ENCODE measurements around the gene ZFYVE28. TPM values are rescaled to one million over a fixed set of nuclear protein-coding genes. Genes with fewer than 3 reads are reported as not detected.

Gene ZFYVE28
- total and polyA plus RNA-seq, 8 donors, result 2.2 to 12.4 (median 3.9) TPM

DNA sequence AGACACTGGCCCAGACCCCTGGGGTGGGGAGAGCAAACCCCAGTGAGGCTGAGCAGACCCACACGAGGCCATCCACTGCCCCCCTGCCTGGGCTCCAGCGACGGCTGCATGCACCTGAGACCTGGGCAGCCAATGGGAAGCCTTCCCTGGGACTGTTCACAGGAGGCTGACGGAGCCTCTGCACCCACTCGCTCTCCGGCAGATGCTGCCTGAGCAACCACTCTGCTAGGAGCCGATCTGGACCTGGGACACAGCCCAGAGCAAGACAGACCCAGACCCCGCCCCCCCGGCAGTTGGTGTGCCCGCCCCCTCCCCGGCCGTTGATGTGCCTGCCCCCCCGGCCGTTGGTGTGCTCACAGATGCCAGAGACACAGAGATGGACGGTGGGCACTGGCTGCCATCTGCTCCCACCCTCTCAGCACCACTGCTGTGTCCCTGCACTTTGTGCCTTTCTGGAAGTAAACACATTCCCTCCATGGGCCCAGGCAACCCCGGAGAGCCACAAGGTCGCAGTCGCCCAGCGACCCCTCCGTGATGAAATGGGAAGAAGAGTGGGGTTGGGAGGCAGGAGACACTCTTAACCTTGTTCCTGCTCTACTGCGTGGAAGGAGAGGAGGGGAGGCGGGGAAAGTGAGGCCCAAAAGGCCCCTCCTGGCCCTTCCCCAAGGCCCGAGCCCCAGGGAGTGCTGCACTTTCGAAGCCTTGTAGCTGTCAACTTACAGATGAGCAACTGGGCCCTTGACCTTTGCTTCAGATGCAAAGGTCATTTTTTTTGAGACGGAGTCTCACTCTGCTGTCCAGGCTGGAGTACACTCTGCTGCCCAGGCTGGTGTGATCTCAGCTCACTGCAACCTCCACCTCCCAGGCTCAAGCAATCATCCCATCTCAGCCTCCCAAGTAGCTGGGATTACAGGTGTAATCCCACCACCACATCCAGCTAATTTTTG, 62.0 kb downstream of the ZFYVE28 start:
- TF ChIP-seq, protein P1, sequence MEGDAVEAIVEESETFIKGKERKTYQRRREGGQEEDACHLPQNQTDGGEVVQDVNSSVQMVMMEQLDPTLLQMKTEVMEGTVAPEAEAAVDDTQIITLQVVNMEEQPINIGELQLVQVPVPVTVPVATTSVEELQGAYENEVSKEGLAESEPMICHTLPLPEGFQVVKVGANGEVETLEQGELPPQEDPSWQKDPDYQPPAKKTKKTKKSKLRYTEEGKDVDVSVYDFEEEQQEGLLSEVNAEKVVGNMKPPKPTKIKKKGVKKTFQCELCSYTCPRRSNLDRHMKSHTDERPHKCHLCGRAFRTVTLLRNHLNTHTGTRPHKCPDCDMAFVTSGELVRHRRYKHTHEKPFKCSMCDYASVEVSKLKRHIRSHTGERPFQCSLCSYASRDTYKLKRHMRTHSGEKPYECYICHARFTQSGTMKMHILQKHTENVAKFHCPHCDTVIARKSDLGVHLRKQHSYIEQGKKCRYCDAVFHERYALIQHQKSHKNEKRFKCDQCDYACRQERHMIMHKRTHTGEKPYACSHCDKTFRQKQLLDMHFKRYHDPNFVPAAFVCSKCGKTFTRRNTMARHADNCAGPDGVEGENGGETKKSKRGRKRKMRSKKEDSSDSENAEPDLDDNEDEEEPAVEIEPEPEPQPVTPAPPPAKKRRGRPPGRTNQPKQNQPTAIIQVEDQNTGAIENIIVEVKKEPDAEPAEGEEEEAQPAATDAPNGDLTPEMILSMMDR (IDR thresholded peaks at IDR 0.05), result no peak
- H3K27ac ChIP-seq, result no peak overlapping the region
- no peak for ATAC-seq
- no peaks in the 10 kb centered on the region for H3K36me3 ChIP-seq
- no peak overlapping the region for H3K4me3 ChIP-seq
- intact Hi-C loops (cut with DNase I), result no loop called here
- peak in 1 of 4 donors; percentile 60 for DNase-seq
- no peaks in the 10 kb centered on the region for H3K4me1 ChIP-seq
- no peaks in the 10 kb centered on the region for H3K9me3 ChIP-seq
- H3K27me3 ChIP-seq, result no peaks in the 10 kb centered on the region

DNA sequence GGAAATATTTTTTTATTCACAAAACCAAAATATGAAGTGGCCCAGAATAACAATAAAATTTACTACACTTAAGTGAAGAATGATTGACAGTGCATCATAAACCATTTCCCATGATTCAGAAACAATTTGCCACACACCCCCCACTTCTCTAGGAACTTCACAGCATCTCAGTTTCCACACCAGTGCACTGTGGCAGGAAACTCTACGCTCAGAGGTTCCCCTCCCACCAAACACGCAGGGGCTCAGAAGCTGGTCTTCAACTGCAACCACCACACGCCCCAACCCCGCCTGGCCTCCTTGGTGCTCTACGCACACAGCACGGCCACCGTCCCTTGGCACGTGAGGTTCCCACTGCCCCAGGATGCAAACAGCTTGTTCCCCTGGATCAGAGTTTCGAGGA, 63.7 kb downstream of the ZFYVE28 start:
- H3K27ac ChIP-seq, result no peak overlapping the region
- ATAC-seq, result no peak
- intact Hi-C loops (cut with DNase I), result no loop called here
- no peaks in the 10 kb centered on the region for H3K9me3 ChIP-seq
- DNase-seq, result peak in 1 of 4 donors; percentile 72
- no peaks in the 10 kb centered on the region for H3K27me3 ChIP-seq
- no peaks in the 10 kb centered on the region for H3K4me1 ChIP-seq
- TF ChIP-seq, protein P1 (IDR thresholded peaks at IDR 0.05), result no peak
- H3K4me3 ChIP-seq, result no peak overlapping the region
- no peaks in the 10 kb centered on the region for H3K36me3 ChIP-seq

DNA sequence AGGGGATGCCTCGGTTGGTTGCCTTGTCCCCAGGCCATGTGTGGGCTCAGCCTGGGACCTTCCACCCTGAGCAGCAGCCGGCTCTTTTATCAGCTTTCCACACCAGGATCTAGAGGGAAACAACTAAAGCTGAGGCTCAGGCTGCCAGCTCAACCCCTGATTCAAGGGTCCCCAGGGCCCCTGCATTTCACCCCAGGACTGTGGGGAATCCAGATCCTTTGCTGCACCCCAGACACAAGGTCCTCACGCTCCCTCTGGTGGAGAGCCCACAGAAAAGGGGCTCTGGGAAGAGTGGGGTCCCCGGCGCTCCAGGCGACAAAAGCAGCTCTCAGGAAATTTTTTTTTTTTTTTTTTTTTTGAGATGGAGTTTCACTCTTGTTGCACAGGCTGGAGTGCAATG, 64.3 kb downstream of the ZFYVE28 start:
- ATAC-seq, result peak; percentile 26
- DNase-seq, result peak in 1 of 4 donors; percentile 20
- TF ChIP-seq, protein P1 (IDR thresholded peaks at IDR 0.05), result no peak
- intact Hi-C loops (cut with DNase I), result no loop called here
- Histone ChIP-seq H3K9me3 (no peaks in the 10 kb centered on the region), H3K27ac (no peak overlapping the region), H3K27me3 (no peaks in the 10 kb centered on the region), H3K4me1 (no peaks in the 10 kb centered on the region), H3K4me3 (no peak overlapping the region), H3K36me3 (no peaks in the 10 kb centered on the region)

DNA sequence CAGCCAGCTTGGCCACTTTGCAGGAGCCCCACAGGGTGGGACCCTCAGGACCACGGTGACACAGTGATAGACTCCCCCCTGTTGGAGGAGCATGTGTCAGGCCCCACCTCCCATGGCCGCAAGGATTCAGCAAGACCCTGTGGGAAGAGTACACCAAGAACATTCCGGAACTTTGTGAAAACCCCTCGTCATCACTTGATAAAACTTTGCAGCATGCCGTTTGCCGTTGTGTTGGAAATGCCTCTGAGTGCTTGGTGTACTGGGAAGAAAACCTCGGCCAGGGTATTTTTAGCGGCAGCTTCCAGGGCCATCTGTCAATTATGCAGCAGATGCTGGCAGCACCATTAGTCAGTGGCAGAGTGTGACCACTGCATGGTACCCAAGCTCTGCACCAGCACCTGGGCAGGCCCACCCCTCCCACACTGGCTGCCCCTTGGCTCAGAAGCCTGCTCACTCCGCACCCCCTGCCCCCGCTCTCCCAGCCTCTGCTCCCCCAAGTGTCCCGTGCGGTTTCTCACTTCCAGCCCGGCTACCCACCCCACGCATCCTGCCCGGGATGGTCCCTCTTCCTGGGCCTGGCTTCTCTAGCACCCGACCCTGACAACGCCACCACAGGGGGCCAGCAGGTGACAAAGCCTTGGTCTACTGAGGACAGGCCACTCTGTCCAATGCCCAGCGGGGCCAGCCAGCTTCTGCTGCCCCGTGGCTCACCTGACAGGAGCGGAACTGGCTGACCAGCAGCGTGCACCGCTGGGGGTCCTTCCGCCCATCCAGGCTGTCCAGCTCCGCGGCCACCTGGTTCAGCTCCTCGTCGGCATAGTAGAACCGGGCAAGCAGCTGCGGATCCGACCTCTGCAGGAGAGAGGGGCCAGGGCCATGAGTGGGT, 65.0 kb downstream of the ZFYVE28 start:
- H3K4me1 ChIP-seq, result no peaks in the 10 kb centered on the region
- ATAC-seq, result no peak
- intact Hi-C loops (cut with DNase I), result no loop called here
- TF ChIP-seq, protein P1 (IDR thresholded peaks at IDR 0.05), result no peak
- H3K36me3 ChIP-seq, result no peaks in the 10 kb centered on the region
- H3K27ac ChIP-seq, result no peak overlapping the region
- no peaks in the 10 kb centered on the region for H3K9me3 ChIP-seq
- peak in 1 of 4 donors; percentile 71 for DNase-seq
- no peak overlapping the region for H3K4me3 ChIP-seq
- H3K27me3 ChIP-seq, result no peaks in the 10 kb centered on the region
